NCI-H2081 (cell line): ENCODE measurements around the gene HPS1.
"Not testable (repeated sequence)": the region's sequence is repeated elsewhere in the genome, so short reads cannot be mapped to it uniquely, and the experiment has no call there.

Source experiments
- DNase-seq, 2 experiments: peaks; one replicate each; lab custom pipeline; 2025; lab: John Stamatoyannopoulos, UW

Gene HPS1

DNA sequence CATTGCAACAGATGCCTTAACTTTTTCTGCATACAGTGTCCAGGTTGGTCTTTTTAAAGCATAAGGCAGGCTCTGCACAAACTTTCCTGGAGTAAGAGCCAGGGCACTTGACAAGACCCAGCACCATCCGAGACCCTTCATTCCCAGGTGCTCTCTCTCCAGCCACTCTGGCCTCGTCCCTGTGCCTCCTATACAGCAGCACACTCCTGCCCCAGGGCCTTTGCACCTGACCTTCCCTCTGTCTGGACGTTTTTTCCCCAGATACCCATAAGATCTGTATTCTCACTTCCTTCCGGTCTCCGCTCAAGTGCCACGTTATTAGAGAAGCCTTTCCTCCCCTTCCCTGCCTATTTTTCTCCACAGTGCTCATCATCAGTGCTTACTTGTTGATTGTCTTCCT lies 57.3 kb downstream of the HPS1 start:
- DNase-seq = no peak

GRCh38 chr10:98388101-98388655 lies 58.6 kb downstream of the HPS1 start:
- no peak for DNase-seq

- DNase-seq = no peak
Measured at GRCh38 chr10:98384531-98385133, 62.1 kb downstream of the HPS1 start.

- DNase-seq = no peak
Measured at GRCh38 chr10:98383869-98384268, 62.9 kb downstream of the HPS1 start.

DNA sequence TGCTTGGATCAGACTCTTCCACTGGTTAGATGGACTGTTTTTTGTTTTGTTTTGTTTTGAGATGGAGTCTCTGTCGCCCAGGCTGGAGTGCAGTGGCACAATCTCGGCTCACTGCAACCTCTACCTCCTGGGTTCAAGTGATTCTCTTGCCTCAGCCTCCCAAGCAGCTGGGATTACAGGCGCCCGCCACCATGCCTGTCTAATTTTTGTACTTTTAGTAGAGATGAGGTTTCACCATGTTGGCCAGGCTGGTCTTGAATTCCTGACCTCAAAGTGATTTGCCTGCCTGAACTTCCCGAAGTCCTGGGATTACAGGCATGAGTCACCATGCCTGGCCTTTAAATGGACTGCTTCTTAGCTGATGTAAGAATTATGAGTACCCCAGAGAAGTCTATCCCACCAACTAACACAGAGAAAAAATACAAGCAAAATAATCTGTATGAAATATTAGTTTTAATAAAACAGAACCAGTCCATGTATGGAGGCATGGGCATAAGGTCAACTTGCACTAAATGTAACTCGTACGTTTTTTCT lies 63.5 kb downstream of the HPS1 start:
- not testable (repeated sequence) for DNase-seq

- DNase-seq = no peak
Measured at GRCh38 chr10:98382691-98383101, 64.0 kb downstream of the HPS1 start.

DNA sequence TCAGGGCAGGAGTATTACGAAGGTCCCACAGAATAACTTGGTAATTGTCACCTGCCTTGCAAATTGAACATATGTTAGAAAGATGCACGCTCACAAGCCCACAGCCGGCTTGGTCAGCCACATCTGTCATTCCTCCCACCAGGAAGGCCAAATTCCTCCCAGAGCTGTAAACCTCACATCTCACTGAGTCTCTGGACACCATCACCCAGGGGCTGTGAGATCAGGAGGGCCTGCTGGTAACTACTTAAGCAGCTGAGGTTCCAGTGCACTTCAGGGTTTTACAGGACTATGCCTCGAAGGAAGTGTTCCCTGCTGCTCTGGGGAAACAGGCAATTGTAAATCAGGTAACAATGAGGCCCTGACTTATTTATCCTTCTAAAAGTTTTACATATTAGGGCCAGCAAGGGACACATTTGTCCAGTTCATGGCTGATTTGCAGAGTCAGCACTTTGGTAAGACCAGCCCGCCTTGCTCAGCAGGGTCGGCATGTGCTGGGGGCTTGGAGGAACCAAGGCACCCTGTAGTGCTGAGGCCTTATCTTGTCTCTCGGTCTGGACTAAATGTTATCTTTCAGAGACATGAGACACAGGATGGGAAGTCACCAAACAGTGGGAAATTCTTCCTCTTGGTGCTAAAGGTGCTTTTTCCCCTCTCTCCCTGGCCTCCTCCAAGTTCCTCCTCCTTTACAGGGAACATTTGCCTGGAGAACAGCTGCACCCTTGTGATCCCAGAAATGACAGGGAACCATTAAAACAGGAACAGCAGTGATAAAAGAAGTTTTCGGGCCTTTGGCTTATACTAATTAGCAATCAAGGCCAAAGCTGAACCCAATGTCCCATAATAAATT lies 66.0 kb downstream of the HPS1 start:
- no peak for DNase-seq

DNA sequence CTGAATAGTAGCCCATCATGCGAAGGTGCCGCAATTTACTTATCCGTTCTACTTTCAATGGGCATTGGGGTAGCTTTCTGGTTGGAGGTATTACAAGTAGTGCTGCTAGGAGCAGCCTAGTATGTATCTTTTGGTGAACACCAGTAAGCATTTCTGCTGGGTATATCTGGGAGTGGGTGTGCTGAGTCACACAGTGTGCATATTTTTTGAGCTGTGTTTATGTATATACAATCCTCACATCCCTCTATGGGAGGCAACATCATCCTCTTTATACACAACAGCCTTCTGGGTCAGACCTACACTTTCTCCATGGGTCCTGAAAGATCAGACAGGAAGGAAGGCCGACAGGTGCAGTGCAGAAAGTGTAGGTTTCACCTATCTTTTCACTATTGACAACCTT lies 68.0 kb downstream of the HPS1 start:
- DNase-seq = no peak

DNA sequence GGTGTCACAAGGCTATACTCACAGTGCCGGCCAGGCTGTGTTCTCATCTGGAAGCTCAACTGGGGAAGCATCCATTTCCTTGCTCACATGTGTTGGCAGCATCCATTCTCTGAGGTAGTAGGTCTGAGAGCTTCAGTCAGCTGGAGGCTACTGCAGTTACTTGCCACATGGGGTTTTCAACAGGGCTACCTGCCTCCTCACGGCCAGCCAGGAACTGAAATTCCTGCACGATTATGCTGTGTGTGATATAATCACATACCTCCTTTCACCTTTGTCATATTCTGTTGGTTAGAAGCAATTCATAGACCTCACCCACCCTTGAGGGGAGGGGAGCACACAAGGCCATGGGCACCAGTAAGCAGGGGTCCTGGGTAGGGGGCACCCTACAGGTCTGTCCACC lies 69.2 kb downstream of the HPS1 start:
- no peak for DNase-seq

DNA sequence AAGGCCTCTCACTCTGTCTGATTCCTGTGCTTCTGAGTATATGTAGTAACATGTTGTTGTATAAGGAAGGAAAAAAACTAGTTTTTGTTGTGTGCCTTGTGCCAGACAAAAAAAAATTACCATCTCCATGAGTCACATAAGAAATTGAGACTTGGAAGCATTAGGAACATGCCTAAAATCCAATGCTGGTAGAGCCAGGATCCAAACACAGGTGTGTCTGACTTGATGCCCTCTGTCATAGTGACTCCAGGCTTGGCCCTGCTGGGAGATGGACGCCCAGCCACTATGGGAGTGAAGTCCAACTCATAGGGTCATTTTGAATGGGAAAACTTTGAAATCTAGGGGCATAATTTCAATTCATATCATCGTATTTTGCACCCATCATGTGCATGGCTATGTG lies 69.7 kb downstream of the HPS1 start:
- DNase-seq = no peak

DNA sequence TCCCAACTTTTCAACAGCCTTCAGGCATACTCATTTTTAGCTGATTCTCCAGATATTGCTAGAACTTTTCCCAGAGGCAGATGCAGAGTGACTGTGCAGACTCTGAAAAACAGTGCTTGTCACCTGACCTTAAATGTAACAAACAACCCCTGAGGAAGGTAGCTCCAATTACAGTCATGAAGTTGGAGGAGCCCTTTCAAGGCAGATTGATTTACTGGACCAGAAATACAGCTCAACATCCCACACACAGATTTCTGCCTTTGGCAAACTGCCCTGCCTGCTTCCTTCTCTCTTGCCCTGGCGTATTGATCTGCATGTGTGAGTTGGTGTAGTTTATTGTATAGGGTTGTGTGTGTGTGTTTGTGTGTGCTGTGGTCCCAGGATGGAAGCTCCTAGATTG lies 70.2 kb downstream of the HPS1 start:
- DNase-seq = no peak

GRCh38 chr10:98374217-98374985 lies 72.3 kb downstream of the HPS1 start:
- peak in 1 of 2 experiments; percentile 2 for DNase-seq

GRCh38 chr10:98373260-98374040 lies 73.3 kb downstream of the HPS1 start:
- no peak for DNase-seq

- DNase-seq = no peak
Measured at GRCh38 chr10:98370831-98371820, 75.6 kb downstream of the HPS1 start.

GRCh38 chr10:98369801-98370200 lies 76.9 kb downstream of the HPS1 start:
- DNase-seq = no peak

- DNase-seq = no peak
Measured at GRCh38 chr10:98368644-98369043, 78.1 kb downstream of the HPS1 start.

- DNase-seq = no peak
Measured at GRCh38 chr10:98367604-98368451, 78.9 kb downstream of the HPS1 start.
